NAMALWA (cell line): Measurements from ENCODE around the gene IRAK1.
A peak's percentile ranks its signal among the peaks of the same experiment; 100 is the strongest.

ENCODE experiments used
- DNase-seq: peaks from one replicate; pipeline ENCODE4 v3.0.0-alpha.2; 2015; ENCODE audit warnings: low spot score

Gene IRAK1

DNA sequence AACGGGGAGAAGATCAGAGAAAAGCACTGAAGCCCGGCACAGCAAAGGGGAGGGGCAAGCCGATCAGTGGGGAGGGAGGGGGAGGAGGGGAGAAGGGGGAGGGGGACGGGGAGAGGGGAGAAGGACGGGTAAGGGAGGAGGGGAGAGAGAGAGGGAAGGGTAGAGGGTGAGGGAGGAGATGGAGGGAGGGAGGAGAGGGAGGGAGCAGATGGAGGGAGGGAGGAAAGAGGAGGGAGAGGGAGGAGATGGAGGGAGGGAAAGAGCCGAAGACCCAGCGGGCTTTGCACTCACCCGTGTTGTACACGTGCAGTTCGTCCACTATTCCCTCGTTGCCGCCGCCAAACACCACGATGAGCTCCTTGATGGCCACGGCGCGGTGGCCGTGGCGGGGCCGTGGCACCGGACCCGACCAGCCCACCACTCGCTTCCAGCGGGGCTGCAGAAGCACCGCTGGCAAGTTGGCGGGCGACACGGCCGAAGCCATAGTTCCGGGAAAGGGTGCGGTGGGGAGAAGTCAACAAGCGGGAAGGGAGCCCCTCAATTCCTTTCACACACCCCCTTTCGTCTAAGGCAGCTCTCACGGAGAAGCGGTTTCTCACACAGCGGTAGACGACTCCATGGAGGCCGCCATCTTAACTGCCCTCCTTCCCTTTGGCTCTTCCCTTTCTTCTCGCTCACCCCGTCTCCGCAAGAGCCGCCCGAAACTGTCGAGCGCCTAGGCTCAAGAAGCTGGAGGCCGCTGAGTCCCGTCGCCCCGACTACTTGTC is 49.2 kb downstream of the IRAK1 start:
- DNase-seq = peak; percentile 53

- peak; percentile 30 for DNase-seq
These were observed 49.8 kb downstream of the IRAK1 start for GRCh38 chrX:153969904-153970356.

GRCh38 chrX:153969125-153969903 is 50.4 kb downstream of the IRAK1 start:
- DNase-seq = peak; percentile 37

GRCh38 chrX:153968754-153969124 is 51.0 kb downstream of the IRAK1 start:
- DNase-seq = peak; percentile 79

DNA sequence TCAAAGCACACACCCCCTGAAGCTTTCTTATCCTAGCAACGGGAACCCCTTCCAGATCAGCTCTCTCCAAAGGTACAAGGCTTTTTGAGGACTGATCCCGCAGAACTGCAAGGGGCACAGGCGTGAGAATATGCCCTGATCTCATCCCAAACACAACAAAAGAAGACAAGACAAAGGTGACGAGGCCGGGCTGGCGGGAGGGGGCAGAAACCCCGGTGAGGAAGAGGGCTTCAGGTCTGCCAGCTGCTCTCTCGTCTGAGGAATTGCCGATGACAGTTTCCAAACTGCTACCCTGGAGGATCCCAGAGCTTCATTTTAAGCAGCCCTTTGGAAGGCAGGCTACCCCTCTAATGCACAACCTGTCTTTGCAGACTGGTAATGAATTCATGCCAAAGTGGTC is 51.4 kb downstream of the IRAK1 start:
- DNase-seq = no peak

DNA sequence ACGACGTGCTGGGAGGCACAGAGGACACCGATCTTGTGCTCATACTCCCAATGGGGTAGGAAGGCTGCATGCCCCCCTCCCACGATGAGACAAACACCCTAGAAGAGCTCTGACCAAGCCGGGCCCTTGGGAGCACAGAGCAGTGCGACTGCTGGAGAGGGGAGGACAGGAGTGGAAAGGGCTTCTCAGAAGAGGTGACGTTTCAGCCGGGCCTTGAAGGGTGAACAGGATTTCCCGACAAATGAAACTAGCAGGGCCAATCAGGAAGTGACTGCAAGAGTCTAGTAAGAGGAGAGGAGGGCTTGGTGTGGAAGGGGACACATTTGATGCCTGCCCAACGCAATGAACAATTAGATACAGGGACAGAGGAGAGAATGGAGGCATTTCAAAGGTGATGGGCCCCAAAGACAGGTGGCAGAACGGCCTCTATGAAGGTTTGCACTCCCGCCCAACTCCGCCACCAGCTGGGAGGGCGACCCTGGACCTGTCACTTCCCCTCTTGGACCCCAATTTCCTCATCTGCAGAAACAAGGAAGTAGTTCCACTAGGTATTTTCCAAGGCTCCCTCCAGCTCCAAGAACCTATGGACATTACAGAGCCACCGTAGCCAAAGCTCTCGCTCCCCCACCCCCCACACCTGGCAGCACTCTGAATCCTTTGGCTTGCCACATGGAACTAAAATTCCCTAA is 52.0 kb downstream of the IRAK1 start:
- no peak for DNase-seq

- DNase-seq = no peak
These were observed 52.7 kb downstream of the IRAK1 start for GRCh38 chrX:153966841-153967535.

GRCh38 chrX:153966283-153966688 is 53.4 kb downstream of the IRAK1 start:
- DNase-seq = no peak

DNA sequence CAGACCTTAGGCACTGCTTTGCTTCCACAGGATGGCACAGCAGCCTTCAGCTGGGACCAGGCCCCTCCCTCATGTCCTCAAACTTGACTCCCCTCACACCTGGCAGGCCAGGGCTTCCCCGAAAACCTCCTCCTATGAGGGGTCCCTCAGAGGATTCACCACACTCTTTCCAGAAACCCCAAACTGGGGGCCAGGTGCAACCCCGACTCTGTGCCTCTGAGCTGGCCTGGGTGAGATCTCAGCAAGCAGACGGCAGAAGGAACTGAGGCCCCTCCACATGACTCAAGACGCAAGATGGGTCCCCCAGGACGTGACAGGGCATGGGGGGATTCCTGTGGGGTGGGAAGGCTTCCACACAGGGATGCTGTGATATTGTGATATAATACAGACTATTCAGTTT is 54.3 kb downstream of the IRAK1 start:
- no peak for DNase-seq

GRCh38 chrX:153964105-153964504 is 55.6 kb downstream of the IRAK1 start:
- no peak for DNase-seq

DNA sequence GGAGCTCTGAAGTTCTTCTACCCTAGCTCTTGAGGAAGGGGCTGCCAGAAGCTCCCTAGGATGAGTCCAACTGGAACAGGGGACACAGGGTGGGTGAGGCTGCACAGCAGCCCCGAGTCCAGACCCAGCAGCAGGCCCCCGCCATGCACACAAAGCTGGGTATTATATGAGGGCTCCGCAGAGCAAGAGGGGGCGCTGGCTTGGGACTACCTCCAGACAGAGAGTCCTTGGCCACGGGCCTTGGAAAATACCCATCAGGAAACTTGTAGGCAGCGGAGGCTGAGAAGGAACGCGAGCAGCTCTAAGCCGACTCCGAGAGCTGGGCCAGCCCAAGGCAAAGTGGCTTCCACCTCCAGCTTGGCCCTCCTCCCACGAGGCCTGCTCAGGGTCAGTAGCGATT is 56.2 kb downstream of the IRAK1 start:
- DNase-seq = no peak

DNA sequence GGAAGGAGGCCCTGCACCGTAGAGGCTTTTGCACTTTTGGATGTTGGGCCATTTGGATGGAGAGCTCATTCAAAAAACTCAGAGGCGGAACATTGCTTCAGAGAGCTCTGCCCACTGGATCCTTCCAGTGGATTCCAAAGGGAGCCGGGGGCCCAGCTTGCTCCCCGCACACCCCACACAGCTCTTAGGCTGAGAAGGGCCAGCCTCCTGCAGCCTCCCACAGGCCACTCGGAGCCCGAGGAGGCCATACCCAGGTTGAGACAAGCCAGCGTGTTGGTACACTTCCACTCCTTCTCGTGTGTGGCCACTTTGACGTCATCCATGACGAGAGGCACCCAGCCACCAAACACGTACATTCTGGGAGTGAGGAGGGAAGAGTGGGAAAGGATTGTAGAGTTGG is 58.4 kb downstream of the IRAK1 start:
- no peak for DNase-seq

GRCh38 chrX:153960786-153961185 is 58.9 kb downstream of the IRAK1 start:
- DNase-seq = no peak
